H1 (cell line): ENCODE data around the gene MKX. TPM values are rescaled to one million over a fixed set of nuclear protein-coding genes. Genes with fewer than 3 reads are reported as not detected.

Source experiments
- CTCF ChIA-PET: fragments of 300-600 bp; sonication (Branson Sonifier 250); formaldehyde crosslinking; loops from one replicate; lab custom pipeline; 2021; ENCODE audit not compliant: partially characterized antibody; lab: Charles Lee
- POLR2A ChIA-PET: fragments of 300-600 bp; sonication (Branson Sonifier 250); formaldehyde crosslinking; loops from one replicate; lab custom pipeline; 2021; ENCODE audit warnings: inconsistent platforms; ENCODE audit not compliant: partially characterized antibody; lab: Charles Lee
- DNase-seq, 2 experiments: peaks; one replicate each; pipeline versions ENCODE4 v3.0.0 to v3.0.0-alpha.2; 2010 to 2022; ENCODE audit warnings: low spot score in 2 of 2, low read depth in 1 of 2, mixed read lengths in 1 of 2
- FAIRE-seq: peaks from 2 replicates; lab custom pipeline; 2011; peaks lifted over from hg19 to GRCh38; lab: Jason Lieb, UNC
- H2AFZ ChIP-seq: 2 replicates; pipeline ENCODE4 v1.8.1; 2012; ENCODE audit warnings: low read length, inconsistent platforms
- H2AK5ac ChIP-seq: 2 replicates; pipeline ENCODE4 v1.6.1; 2013; ENCODE audit warnings: low read depth, low read length
- H2BK120ac ChIP-seq: replicated peaks from 2 replicates; pipeline ENCODE3; 2013; ENCODE audit warnings: low read depth, low read length, inconsistent platforms
- H2BK12ac ChIP-seq: 2 replicates; pipeline ENCODE4 v1.6.1; 2013; ENCODE audit warnings: low read depth, low read length
- H2BK15ac ChIP-seq: 2 replicates; pipeline ENCODE4 v1.6.1; 2013; ENCODE audit warnings: low read length
- H2BK20ac ChIP-seq: 2 replicates; pipeline ENCODE4 v1.6.1; 2013; ENCODE audit warnings: low read length
- H2BK5ac ChIP-seq: 2 replicates; pipeline ENCODE4 v1.6.1; 2013; ENCODE audit warnings: low read depth, low read length
- H3K14ac ChIP-seq: 2 replicates; pipeline ENCODE4 v1.6.1; 2013; ENCODE audit warnings: inconsistent platforms; ENCODE audit not compliant: insufficient read length
- H3K18ac ChIP-seq: 2 replicates; pipeline ENCODE4 v1.6.1; 2013; ENCODE audit warnings: low read length; ENCODE audit errors: extremely low read depth
- H3K23ac ChIP-seq: 2 replicates; pipeline ENCODE4 v1.6.1; 2013; ENCODE audit warnings: inconsistent platforms; ENCODE audit not compliant: insufficient read length
- H3K23me2 ChIP-seq: 2 replicates; pipeline ENCODE4 v1.6.1; 2013; ENCODE audit warnings: low read depth, low read length
- H3K27ac ChIP-seq: 2 replicates; pipeline ENCODE4 v1.6.1; 2011; ENCODE audit warnings: low read depth, low read length, inconsistent platforms
- H3K27me3 ChIP-seq, 4 experiments: replicated peaks in 1 of 4; 1 replicate in 1 of 4; 2 replicates in 3 of 4; pipeline versions ENCODE4 v1.6.1 to v1.8.1; 2011 to 2013; ENCODE audit warnings: low read length in 3 of 4, mild to moderate bottlenecking in 3 of 4, inconsistent platforms in 2 of 4, mixed read lengths in 2 of 4, moderate library complexity in 1 of 4; ENCODE audit not compliant: control insufficient read depth in 3 of 4, insufficient read depth in 3 of 4; ENCODE audit errors: extremely low read depth in 1 of 4
- H3K36me3 ChIP-seq, 4 experiments: 2 replicates each; pipeline versions ENCODE4 v1.6.1 to v1.8.1; 2011 to 2013; ENCODE audit warnings: mild to moderate bottlenecking in 4 of 4, low read length in 3 of 4, moderate library complexity in 2 of 4, control low read depth in 1 of 4, inconsistent platforms in 1 of 4; ENCODE audit not compliant: insufficient read depth in 4 of 4, control insufficient read depth in 2 of 4
- H3K4ac ChIP-seq: replicated peaks from 2 replicates; pipeline ENCODE3; 2013; ENCODE audit warnings: low read length, low read depth, mixed read lengths, inconsistent platforms; ENCODE audit not compliant: insufficient read length
- H3K4me1 ChIP-seq, 4 experiments: replicated peaks in 1 of 4; 1 replicate in 1 of 4; 2 replicates in 3 of 4; pipeline versions ENCODE4 v1.6.1 to v1.8.1; 2011 to 2013; ENCODE audit warnings: low read length in 3 of 4, inconsistent platforms in 2 of 4, mixed read lengths in 1 of 4; ENCODE audit not compliant: insufficient read depth in 4 of 4, control insufficient read depth in 3 of 4
- H3K4me2 ChIP-seq, 2 experiments: 2 replicates each; pipeline versions ENCODE4 v1.6.1 to v1.8.1; 2011 to 2013; ENCODE audit warnings: low read depth in 2 of 2, low read length in 2 of 2, control low read depth in 1 of 2, inconsistent platforms in 1 of 2, mild to moderate bottlenecking in 1 of 2; ENCODE audit not compliant: insufficient read depth in 1 of 2
- H3K4me3 ChIP-seq, 4 experiments: fragments of 200-600, 300-600 bp in 1 of 4; sonication (generic), shearing (Covaris generic), sonication (Bioruptor Twin) in 1 of 4; 2 replicates each; pipeline versions ENCODE4 v1.5.1 to v1.8.1; 2011 to 2016; ENCODE audit warnings: low read length in 4 of 4, low read depth in 3 of 4, control low read depth in 2 of 4, inconsistent platforms in 2 of 4, mild to moderate bottlenecking in 2 of 4, mixed read lengths in 1 of 4, moderate library complexity in 1 of 4; ENCODE audit not compliant: insufficient read depth in 2 of 4; ENCODE audit errors: extremely low read depth in 1 of 4
- H3K56ac ChIP-seq: replicated peaks from 2 replicates; pipeline ENCODE3; 2013; ENCODE audit warnings: low read depth, mild to moderate bottlenecking, mixed read lengths, low read length, inconsistent platforms; ENCODE audit not compliant: insufficient read length
- H3K79me1 ChIP-seq: 2 replicates; pipeline ENCODE4 v1.6.1; 2013; ENCODE audit warnings: low read depth, low read length, control low read depth
- H3K79me2 ChIP-seq, 2 experiments: 2 replicates each; pipeline versions ENCODE4 v1.6.1 to v1.8.1; 2012 to 2013; ENCODE audit warnings: low read length in 2 of 2, mild to moderate bottlenecking in 2 of 2, inconsistent platforms in 1 of 2; ENCODE audit not compliant: insufficient read depth in 2 of 2, control insufficient read depth in 1 of 2
- H3K9ac ChIP-seq, 4 experiments: replicated peaks in 1 of 4; 1 replicate in 1 of 4; 2 replicates in 3 of 4; pipeline versions ENCODE4 v1.6.1 to v1.8.1; 2011 to 2013; ENCODE audit warnings: low read depth in 3 of 4, low read length in 3 of 4, control low read depth in 2 of 4, mild to moderate bottlenecking in 2 of 4, moderate library complexity in 2 of 4, inconsistent platforms in 1 of 4; ENCODE audit errors: extremely low read depth in 1 of 4
- H3K9me3 ChIP-seq, 2 experiments: 2 replicates each; pipeline versions ENCODE4 v1.6.1 to v1.8.1; 2012 to 2013; ENCODE audit warnings: mild to moderate bottlenecking in 2 of 2, moderate library complexity in 2 of 2, control low read depth in 1 of 2, inconsistent platforms in 1 of 2, low read depth in 1 of 2, low read length in 1 of 2, mixed read lengths in 1 of 2; ENCODE audit not compliant: insufficient read depth in 2 of 2
- H4K20me1 ChIP-seq, 2 experiments: replicated peaks in 1 of 2; 2 replicates each; pipeline versions ENCODE3 to v1.8.1; 2011 to 2013; ENCODE audit warnings: inconsistent platforms in 2 of 2, low read length in 2 of 2, mild to moderate bottlenecking in 1 of 2; ENCODE audit not compliant: insufficient read depth in 2 of 2, control insufficient read depth in 1 of 2
- H4K5ac ChIP-seq: 2 replicates; pipeline ENCODE4 v1.6.1; 2013; ENCODE audit warnings: low read length, low read depth, mixed read lengths, inconsistent platforms; ENCODE audit not compliant: insufficient read length
- H4K8ac ChIP-seq: 2 replicates; pipeline ENCODE4 v1.8.0; 2013; ENCODE audit warnings: mild to moderate bottlenecking, moderate library complexity, low read length, inconsistent platforms; ENCODE audit not compliant: insufficient read depth; ENCODE audit errors: extremely low read depth
- H4K91ac ChIP-seq: replicated peaks from 2 replicates; pipeline ENCODE3; 2013; ENCODE audit warnings: low read length, mixed read lengths, inconsistent platforms; ENCODE audit not compliant: insufficient read length
- CEBPB ChIP-seq: IDR thresholded peaks from 2 replicates; pipeline ENCODE4 v1.6.1; 2012; ENCODE audit warnings: low read depth, low read length
- CHD1 ChIP-seq: IDR thresholded peaks from 2 replicates; pipeline ENCODE4 v1.6.1; 2012; ENCODE audit warnings: low read depth, low read length, improper control_type of control experiment
- CHD2 ChIP-seq: IDR thresholded peaks from 2 replicates; pipeline ENCODE4 v1.6.1; 2012; ENCODE audit warnings: low read length, improper control_type of control experiment
- GABPA ChIP-seq: IDR thresholded peaks from 2 replicates; pipeline ENCODE4 v1.6.1; 2011; ENCODE audit warnings: mild to moderate bottlenecking, low read length, moderate library complexity, borderline replicate concordance; ENCODE audit not compliant: insufficient read depth
- KDM5A ChIP-seq: fragments of 200-600 bp; IDR thresholded peaks from 2 replicates; pipeline ENCODE4 v1.7.1; 2012; ENCODE audit warnings: mild to moderate bottlenecking, low read length, inconsistent platforms, mixed read lengths
- NRF1 ChIP-seq: IDR thresholded peaks from 2 replicates; pipeline ENCODE4 v1.6.1; 2011; ENCODE audit warnings: mild to moderate bottlenecking, low read depth, low read length, improper control_type of control experiment
- RAD21 ChIP-seq, 2 experiments: IDR thresholded peaks in 1 of 2; conservative IDR thresholded peaks in 1 of 2; 2 replicates each; pipeline ENCODE4 v1.6.1; 2011; ENCODE audit warnings: low read depth in 2 of 2, low read length in 2 of 2, improper control_type of control experiment in 1 of 2, inconsistent platforms in 1 of 2, mild to moderate bottlenecking in 1 of 2, moderate library complexity in 1 of 2
- RNF2 ChIP-seq: fragments of 200-900, 300-1000 bp; sonication (generic); IDR thresholded peaks from 2 replicates; pipeline ENCODE4 v1.7.1; 2016; ENCODE audit warnings: borderline replicate concordance, low read depth, mild to moderate bottlenecking, antibody characterized with exemption, low read length; ENCODE audit not compliant: poor library complexity, severe bottlenecking; ENCODE audit errors: missing control alignments
- SRF ChIP-seq: IDR thresholded peaks from 2 replicates; pipeline ENCODE4 v1.6.1; 2011; ENCODE audit warnings: mild to moderate bottlenecking, low read depth, low read length, moderate library complexity
- TAF1 ChIP-seq: IDR thresholded peaks from 2 replicates; pipeline ENCODE4 v1.6.1; 2011; ENCODE audit warnings: mild to moderate bottlenecking, low read depth, low read length
- TEAD4 ChIP-seq: IDR thresholded peaks from 2 replicates; pipeline ENCODE4 v1.6.1; 2012; ENCODE audit warnings: low read depth, low read length, inconsistent platforms, mixed read lengths
- YY1 ChIP-seq: IDR thresholded peaks from 2 replicates; pipeline ENCODE4 v1.6.1; 2011; ENCODE audit warnings: low read depth, mild to moderate bottlenecking, low read length
- WGBS, 2 experiments: shearing (Covaris generic) in 1 of 2; methylation state at CpG; one replicate each; pipeline versions ENCODE4 v1.1.6 to v1.1.7; 2013 to 2015; ENCODE audit warnings: low lambda C conversion rate in 2 of 2, mixed read lengths in 2 of 2, inconsistent platforms in 1 of 2, low coverage in 1 of 2, missing lambda C conversion rate in 1 of 2; ENCODE audit not compliant: insufficient replicate concordance in 2 of 2, insufficient coverage in 1 of 2, insufficient read length in 1 of 2; ENCODE audit errors: extremely low coverage in 1 of 2, missing lambda C conversion rate in 1 of 2; 5-methylcytosine and 5-hydroxymethylcytosine counted together
- polyA plus RNA-seq, 7 experiments: library from polyadenylated mRNA; depleted of rRNA in 3 of 7; stranded (reverse) in 5 of 7; unstranded in 2 of 7; fragments of >200 nt in 5 of 7; fragments of 200-250 nt in 2 of 7; gene quantifications; 1 replicate in 5 of 7; 2 replicates in 1 of 7; 4 replicates in 1 of 7; pipeline versions ENCODE4 v1.2.1 to v1.2.3, GENCODE V29; 2011 to 2013; ENCODE audit warnings: missing spikeins in 2 of 7, mixed read lengths in 2 of 7
- total RNA-seq: library from RNA; stranded (reverse); fragmentation: NEBNext Ultra II Directional; extraction: Animal tissue kit (Norgen Biotek cat#: 25700); gene quantifications from 2 replicates; pipeline ENCODE4 v1.2.1, GENCODE V29; 2021

The MKX gene
- total and polyA plus RNA-seq, 2 of the 8 experiments (the other 6 are each of a cell fraction or from before 2014, with no cell fraction given), result 0.21 to 1.3 TPM

- H3K4me3 ChIP-seq, result no peak overlapping the region
- H4K8ac ChIP-seq, result no peak overlapping the region; the same call in 1 of the 2 replicates
- no peak for TF ChIP-seq RNF2
- TF ChIP-seq CHD1, result no peak
- TF ChIP-seq YY1, result no peak
- TF ChIP-seq SRF, result no peak
- TF ChIP-seq NRF1, result no peak
- TF ChIP-seq GABPA, result no peak
- TF ChIP-seq RAD21 (IDR thresholded peaks at IDR 0.05 in 1 of 2, conservative IDR thresholded peaks at IDR 0.05 in 1 of 2; ENCODE audit: low read depth in 2 of 2, low read length in 2 of 2), result no peak
- no peak for TF ChIP-seq KDM5A
- no peak for TF ChIP-seq CEBPB
- TF ChIP-seq TEAD4, result no peak
- TF ChIP-seq TAF1, result no peak
- no peak for TF ChIP-seq CHD2
- TF ChIP-seq, all 59 proteins: peak for 0
- Histone ChIP-seq H2BK120ac (no peak overlapping the region), H2BK5ac (no peak overlapping the region), H2AK5ac (no peak overlapping the region), H3K14ac (no peak overlapping the region), H3K23me2 (no peaks in the 10 kb centered on the region), H2BK12ac (no peak overlapping the region), H3K56ac (no peak overlapping the region), H2BK15ac (no peak overlapping the region), H3K18ac (no peak overlapping the region), H3K4me1 (no peaks in the 10 kb centered on the region), H3K27me3 (no peaks in the 10 kb centered on the region), H3K23ac (no peak overlapping the region), H2BK20ac (no peak overlapping the region), H3K4ac (no peak overlapping the region), H4K91ac (no peak overlapping the region), H3K9ac (no peak overlapping the region), H3K79me2 (no peaks in the 10 kb centered on the region), H4K5ac (no peak overlapping the region), H3K36me3 (no peaks in the 10 kb centered on the region), H3K4me2 (no peak overlapping the region), H3K79me1 (no peaks in the 10 kb centered on the region), H3K9me3 (no peaks in the 10 kb centered on the region), H2AFZ (no peak overlapping the region), H3K27ac (no peak overlapping the region), H4K20me1 (no peaks in the 10 kb centered on the region)
- no peak for FAIRE-seq
- no peak for DNase-seq
- CTCF ChIA-PET, result interaction anchor here (0.6 to 2.1 kb wide), 5 partner anchors 25 to 285 kb away, joined by 3 to 11 read pairs (median 4); no protein-coding TSS in a partner anchor
- WGBS, 2 experiments, result 86% methylated on average over 6 of the region's 6 CpGs; no CpG with 5 or more reads in 1 of the 2 experiments
- POLR2A ChIA-PET, result no interaction called here
Observed at GRCh38 chr10:27654284-27654683, 91.3 kb downstream of the MKX start.
